ENCODE results near the gene DCANP1.

Gene DCANP1

DNA sequence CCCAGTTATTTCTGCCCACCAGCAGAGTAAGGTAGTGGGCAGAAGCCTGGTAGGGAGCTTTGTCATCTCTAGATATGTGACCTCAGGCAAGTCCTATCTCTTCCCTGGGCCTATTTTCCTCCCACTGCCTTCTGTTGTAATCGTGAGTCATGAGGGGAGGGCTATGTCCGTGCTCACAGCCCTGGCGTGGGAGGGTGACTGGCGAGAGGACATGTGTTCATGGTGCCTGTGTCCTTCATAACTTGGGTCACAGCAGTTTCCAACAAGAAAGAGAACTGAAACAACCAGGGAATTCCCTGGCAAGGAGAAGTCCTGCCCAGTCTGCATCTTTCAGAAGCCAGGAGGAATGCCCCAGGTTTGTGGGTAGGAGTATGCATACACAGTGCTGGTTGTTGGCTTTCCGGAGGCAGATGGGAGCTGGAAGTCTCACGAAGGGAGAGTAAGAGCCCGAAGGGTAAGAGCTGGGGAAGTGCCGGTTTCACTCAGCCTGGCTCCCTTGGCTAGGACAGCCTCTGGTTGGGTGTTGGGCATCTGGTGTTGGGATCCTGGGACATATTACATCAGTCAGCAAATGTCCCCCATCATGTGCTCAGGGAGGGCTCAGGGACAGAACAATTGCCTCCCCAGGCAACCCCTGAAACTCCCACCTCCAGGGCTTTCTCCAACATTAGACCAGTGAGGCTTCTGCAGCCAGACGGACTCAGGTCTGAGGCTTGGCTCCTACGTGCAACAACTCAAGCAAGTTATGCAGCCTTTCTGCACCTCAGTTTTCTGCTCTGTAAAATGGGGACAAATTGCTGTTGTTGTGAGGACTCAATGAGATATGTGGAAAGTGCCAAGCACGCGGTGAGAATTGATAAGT lies 9.3 kb upstream of the DCANP1 start:
- FAIRE-seq, result no peak

GRCh38 chr5:135455876-135456237 lies 8.7 kb upstream of the DCANP1 start:
- no peak for FAIRE-seq

- no peak for FAIRE-seq
These were observed 7.8 kb upstream of the DCANP1 start for GRCh38 chr5:135454946-135455345.

GRCh38 chr5:135453613-135454012 lies 6.5 kb upstream of the DCANP1 start:
- no peak for FAIRE-seq

DNA sequence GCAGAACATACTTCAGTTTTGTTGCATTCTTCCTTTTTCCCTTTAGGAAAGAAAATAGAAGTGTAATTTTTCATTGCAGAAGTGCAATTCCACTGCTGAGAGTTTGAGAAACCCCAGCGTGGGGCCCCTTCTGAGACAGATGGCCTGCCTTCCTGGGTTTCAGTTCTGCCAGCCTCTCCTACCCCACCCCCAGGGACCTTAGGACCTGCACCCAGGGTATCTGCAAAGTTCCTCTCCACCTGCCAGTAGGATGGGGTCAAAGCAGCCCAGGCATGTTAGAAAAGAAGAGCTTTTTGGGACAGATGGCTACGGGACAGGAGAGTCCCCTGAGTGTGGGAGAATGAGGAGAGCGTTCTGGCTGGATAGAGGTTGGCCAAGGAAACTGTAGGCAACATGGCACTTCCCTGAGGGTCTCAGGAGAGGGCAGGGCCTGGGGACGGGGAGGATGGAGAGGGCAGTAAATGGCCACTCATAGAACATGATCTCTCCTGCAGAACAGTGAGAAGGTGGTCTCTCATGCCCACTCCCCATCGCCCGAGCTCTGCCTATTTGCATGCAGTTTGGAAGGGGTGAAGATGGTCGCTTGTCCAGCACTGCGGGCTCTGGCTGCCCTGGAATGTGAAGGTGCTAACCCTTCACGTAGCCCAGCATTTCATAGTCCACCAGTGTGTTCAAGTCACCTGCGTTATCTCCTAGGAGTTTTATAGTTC lies 5.3 kb upstream of the DCANP1 start, which contains the start of gene TIFAB:
TSS of gene TIFAB (minus strand) at position 31 of the 710 bp plus-strand sequence. CDS start 2,412 bp downstream, outside the sequence.
- no peak for FAIRE-seq

DNA sequence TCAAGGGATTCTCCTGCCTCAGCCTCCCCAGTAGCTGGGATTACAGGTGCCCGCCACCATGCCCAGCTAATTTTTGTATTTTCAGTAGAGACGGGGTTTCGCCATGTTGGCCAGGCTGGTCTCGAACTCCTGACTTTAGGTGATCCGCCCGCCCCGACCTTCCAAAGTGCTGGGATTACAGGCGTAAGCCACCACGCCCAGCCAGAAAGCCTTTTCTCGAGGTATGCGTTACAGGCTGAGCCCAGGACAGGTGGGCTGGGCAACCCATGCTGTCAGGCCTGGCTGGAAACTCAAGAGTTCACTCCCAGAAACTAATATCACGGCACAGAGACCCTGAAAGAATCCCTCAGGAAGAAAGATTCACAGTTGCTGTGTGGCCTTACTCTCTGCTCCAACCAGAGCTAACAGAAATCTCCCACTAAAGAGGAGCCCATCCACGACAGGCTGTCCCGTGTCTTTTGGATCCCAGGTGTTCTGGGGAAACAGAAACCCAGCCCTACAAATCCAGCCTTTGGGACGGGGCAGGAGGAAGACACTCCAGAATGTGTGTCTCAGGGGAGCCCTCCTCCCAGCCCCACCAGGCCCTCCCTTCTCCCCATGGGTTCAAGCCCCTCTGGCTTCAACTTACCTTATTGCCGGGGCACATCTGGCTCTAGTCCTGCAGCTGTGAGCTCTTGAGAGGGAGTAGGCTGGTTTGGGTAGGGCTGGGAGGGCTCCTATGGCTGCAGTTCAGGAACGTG lies 4.6 kb upstream of the DCANP1 start:
- FAIRE-seq, result no peak

DNA sequence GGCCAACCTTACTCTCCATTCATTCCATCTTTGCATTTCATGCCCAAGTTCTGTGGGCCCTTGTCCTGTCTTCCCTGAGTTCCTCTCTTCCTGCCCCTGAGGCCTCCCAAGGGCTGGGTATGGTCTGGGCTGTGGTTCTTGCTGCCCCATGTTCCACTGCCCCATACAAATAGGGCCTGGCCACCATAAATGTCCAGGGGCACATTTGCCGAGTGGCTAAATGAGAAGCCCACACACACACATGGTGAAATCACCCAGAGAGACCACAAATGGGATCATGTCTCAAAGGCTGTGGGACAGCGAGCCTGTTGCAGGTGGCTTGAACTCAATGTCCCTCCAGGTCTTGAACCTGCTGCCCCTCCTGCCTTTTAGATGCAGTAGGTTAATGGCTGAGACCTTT lies 3.8 kb upstream of the DCANP1 start:
- FAIRE-seq, result no peak

- no peak for FAIRE-seq
These were observed 3.2 kb upstream of the DCANP1 start for GRCh38 chr5:135450336-135450735.

- no peak for FAIRE-seq
These were observed 2.5 kb upstream of the DCANP1 start for GRCh38 chr5:135449644-135450043.

DNA sequence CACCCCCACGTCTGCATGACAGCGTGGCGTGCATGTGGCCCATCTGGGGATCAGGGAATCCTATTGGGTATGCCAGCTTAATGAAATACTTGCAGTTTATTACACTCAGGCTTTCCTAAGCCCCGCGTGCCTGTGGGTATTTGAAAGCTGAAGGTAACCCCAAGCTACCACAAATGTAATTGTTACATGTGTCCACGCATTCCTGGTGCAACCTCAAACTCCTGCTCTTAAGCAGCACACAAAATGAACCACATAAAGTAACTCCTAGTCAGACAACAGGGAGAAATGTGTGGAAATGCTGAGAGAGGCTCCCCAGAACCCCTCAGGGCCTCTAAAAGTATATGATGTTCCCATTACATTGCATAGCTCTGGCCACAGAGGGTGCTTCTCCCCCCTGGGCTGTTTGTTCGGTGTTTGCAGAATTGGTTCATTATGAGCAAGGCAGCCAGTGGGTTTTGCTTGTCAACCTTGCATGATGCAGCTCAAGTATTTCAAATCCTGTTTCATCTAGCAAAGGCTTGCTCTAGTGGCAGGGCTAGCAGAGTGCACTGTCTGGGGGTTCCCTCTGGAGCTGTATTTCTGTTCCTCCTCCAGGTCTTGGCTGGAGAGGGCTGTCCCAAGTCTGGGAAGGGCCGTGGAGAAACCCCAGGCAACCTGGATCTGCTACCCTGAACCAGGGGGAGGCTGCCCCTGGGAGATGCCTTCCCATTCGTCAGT lies 1.8 kb upstream of the DCANP1 start:
- FAIRE-seq, result no peak

- FAIRE-seq, result no peak
These were observed 1.1 kb upstream of the DCANP1 start for GRCh38 chr5:135448071-135448739.

DNA sequence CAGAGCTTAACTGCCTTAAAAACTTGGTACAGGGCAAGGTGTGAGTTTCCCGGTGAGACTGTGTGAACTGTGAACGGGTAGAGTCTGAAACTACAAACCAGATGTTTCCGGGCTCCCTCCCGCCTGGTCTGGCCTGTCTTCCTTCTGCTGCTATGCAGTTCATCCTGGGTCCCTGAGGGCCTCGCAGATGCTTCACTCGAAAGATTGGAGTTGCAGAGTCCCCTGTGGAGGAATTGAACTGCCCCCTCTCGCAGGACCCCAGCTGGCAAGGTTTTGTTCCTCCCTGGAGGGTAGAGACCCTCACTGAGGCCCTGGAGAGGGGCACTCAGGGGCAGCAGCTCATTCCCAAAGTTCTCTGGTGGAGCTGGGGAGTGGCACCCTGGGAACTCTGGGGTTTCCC lies 533 bp downstream of the DCANP1 start:
- FAIRE-seq, result no peak

DNA sequence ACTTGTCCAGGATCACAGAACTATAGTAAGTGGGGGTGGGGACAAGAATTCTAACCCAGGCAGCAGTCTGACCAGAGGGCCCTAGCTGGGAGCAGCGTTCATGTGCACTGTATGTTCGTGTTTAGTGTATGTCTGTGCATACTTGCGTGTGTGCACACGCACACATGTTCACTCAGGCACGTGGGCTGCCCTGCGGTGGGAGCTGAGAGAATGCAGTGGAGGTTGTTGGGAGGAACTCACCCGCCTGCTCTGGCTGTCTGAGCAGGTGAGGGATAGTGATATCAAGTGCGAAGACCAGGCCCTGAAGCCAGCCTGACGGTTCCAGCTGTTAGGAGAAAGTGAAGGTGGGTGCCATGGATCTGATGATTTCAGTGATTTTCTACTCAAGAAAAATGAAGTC lies 942 bp downstream of the DCANP1 start:
- no peak for FAIRE-seq

- no peak for FAIRE-seq
These were observed 1.7 kb downstream of the DCANP1 start for GRCh38 chr5:135445306-135445985.

DNA sequence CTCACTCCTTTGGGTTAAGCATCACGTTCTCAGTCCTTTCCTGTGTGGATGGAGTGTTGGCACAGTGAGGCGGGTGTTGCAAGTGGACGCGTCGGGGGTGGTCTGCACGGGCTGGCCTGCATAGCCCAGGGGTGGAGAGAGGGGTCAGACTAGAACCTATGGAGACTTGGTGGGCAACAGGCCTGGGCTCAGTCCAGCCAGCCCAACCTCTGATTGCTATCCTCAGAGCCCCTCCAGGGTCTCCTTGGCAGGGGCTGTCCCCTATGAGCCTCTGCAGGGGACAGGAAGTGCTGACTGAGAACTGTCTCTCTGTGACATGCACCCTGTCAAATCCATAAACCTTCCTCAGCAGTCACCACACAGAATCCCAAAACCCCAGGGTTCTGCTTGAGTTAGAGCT lies 2.3 kb downstream of the DCANP1 start:
- FAIRE-seq, result no peak

DNA sequence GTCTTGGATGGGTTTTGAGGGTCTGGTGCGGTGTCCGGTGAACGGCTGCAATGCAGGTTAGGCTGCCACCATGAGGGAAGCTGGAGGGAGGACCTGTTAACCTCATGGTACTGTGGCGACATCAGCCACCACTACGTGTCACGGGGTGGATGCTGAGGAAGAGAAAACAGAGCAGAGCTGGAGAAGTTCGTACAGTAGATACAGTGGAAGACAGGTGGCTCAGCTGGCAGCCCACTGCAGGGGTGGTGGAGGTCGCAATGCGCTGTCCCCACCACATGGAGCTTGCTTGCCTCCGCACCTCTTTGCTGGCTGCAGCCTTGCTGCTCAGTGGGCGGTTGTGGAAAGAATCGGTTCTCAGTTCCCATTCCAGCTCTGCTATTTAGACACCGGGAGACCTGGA lies 2.8 kb downstream of the DCANP1 start:
- FAIRE-seq, result no peak

GRCh38 chr5:135443161-135443960 lies 3.8 kb downstream of the DCANP1 start:
- FAIRE-seq, result no peak

DNA sequence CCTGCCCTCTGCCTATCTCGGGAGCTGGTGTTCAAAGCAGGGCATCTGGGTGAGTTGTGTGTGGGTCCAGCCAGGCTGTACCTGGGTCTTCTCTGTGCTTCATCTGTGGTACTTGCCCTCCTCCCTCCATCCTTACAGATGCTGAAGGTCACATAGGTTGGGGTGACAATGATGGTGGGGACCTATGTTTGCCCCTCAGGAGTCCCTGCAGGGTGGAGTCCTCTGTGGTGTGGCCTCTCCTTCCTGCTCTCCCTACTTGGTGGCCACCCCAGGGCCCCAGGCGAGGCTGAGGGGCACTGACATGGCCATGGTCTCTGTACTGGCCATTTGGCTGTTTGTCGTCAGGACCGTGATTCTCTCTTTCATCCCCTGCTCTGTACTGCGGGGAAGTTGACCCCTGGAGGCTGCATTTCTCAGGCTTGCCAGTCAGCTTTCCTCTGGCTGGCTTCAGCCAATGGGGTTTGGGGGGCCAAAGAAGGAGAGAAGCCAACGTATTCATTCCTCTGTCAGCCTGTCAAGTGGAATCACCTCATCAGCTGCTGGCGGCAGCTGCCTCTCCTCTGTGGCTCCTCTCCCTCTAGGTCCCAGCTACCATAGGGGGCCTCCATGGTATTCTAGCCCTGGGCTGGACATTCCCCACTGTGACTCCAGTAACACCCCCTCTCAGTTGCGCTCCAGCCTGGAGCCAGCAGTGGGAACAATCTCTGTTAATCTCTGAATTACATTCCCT lies 4.6 kb downstream of the DCANP1 start:
- no peak for FAIRE-seq

- FAIRE-seq, result no peak
These were observed 5.2 kb downstream of the DCANP1 start for GRCh38 chr5:135441919-135442318.

DNA sequence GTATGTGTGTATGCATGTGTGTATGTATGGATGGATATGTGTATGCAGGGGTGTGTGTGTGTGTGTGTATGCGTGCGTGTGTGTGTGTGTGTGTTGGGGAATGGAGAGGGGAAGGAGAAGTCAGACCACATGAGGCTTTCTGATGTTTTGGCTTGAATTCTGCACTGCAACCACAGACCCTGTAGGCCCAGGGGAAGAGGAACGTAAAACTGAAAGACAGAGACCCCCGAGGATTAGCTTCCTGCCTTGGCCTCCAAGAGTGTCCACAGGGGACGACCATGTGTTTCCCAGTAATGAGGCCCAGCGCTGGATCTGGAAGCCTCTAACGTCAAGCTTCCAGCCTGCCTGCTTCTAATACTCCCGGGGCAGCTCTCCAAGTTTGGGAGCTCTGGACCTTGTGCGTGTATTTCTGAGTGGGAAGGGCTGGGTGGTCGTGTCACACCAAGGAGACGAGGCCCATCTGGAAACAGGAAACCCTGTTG lies 5.8 kb downstream of the DCANP1 start:
- no peak for FAIRE-seq

Measured in colon (tissue), 2 donors.